KMS-11 (cell line): Measurements from ENCODE around the gene SLC8A1.
A peak's percentile ranks its signal among the peaks of the same experiment; 100 is the strongest.

Experiments
- H2AFZ ChIP-seq: fragments of 200-600 bp; sonication (generic); 2 replicates; pipeline ENCODE4 v1.6.1; 2016; ENCODE audit warnings: antibody characterized with exemption, mixed run types, low read depth
- H3K27ac ChIP-seq: fragments of 200-600 bp; sonication (generic); 2 replicates; pipeline ENCODE4 v1.6.1; 2016; ENCODE audit warnings: mild to moderate bottlenecking, mixed run types
- H3K27me3 ChIP-seq: fragments of 200-600 bp; sonication (generic); 2 replicates; pipeline ENCODE4 v1.6.1; 2017; ENCODE audit warnings: mild to moderate bottlenecking, low read depth, mixed run types, moderate library complexity; ENCODE audit not compliant: insufficient read depth
- H3K36me3 ChIP-seq: fragments of 200-600 bp; sonication (generic); 2 replicates; pipeline ENCODE4 v1.6.1; 2017; ENCODE audit warnings: mild to moderate bottlenecking, mixed run types; ENCODE audit not compliant: insufficient read depth
- H3K4me1 ChIP-seq: fragments of 200-600 bp; sonication (generic); 2 replicates; pipeline ENCODE4 v1.6.1; 2016; ENCODE audit warnings: mild to moderate bottlenecking, low read depth, mixed run types; ENCODE audit not compliant: poor library complexity, severe bottlenecking
- H3K4me2 ChIP-seq: fragments of 200-600 bp; sonication (generic); 2 replicates; pipeline ENCODE4 v1.7.0; 2016; ENCODE audit warnings: mild to moderate bottlenecking, mixed run types
- H3K4me3 ChIP-seq: fragments of 200-600 bp; sonication (generic); IDR thresholded peaks from 2 replicates; pipeline ENCODE4 v1.6.1; 2017; ENCODE audit warnings: low read depth, low read length, mixed read lengths; ENCODE audit not compliant: insufficient read depth
- H3K79me2 ChIP-seq: fragments of 200-600 bp; sonication (generic); 2 replicates; pipeline ENCODE4 v1.6.1; 2016; ENCODE audit warnings: low read depth, mixed run types; ENCODE audit not compliant: insufficient read depth
- H3K9ac ChIP-seq: fragments of 200-600 bp; sonication (generic); 2 replicates; pipeline ENCODE4 v1.6.1; 2016; ENCODE audit warnings: mild to moderate bottlenecking, mixed run types
- H4K20me1 ChIP-seq: fragments of 200-600 bp; sonication (generic); 2 replicates; pipeline ENCODE4 v1.6.1; 2016; ENCODE audit warnings: mild to moderate bottlenecking, mixed run types; ENCODE audit not compliant: insufficient read depth
- CTCF ChIP-seq: fragments of 200-600 bp; sonication (generic); conservative IDR thresholded peaks from 2 replicates; pipeline ENCODE4 v1.6.1; 2017; ENCODE audit warnings: low read depth, mild to moderate bottlenecking, antibody characterized with exemption, low read length, moderate library complexity, mixed read lengths

The SLC8A1 gene

GRCh38 chr2:40458271-40458794 is 6.4 kb upstream of the SLC8A1 start:
- Histone ChIP-seq H3K27ac (no peak overlapping the region), H3K4me1 (no peaks in the 10 kb centered on the region), H2AFZ (no peak overlapping the region), H3K9ac (no peak overlapping the region), H3K4me2 (no peak overlapping the region), H3K4me3 (no peak overlapping the region), H3K79me2 (no peaks in the 10 kb centered on the region), H3K27me3 (no peaks in the 10 kb centered on the region), H4K20me1 (no peaks in the 10 kb centered on the region), H3K36me3 (no peaks in the 10 kb centered on the region)
- no peak for TF ChIP-seq CTCF

- Histone ChIP-seq H3K27ac (no peak overlapping the region), H3K4me3 (no peak overlapping the region), H4K20me1 (no peaks in the 10 kb centered on the region), H3K4me2 (0 out of 2 replicates have a peak overlapping the region, but pooled peaks have one; percentile 12), H3K9ac (no peak overlapping the region), H3K4me1 (no peaks in the 10 kb centered on the region), H2AFZ (no peak overlapping the region), H3K27me3 (no peaks in the 10 kb centered on the region), H3K79me2 (no peaks in the 10 kb centered on the region), H3K36me3 (no peaks in the 10 kb centered on the region)
- no peak for TF ChIP-seq CTCF
Measured at GRCh38 chr2:40457837-40458236, 5.9 kb upstream of the SLC8A1 start.

- Histone ChIP-seq H2AFZ (no peak overlapping the region), H3K9ac (no peak overlapping the region), H4K20me1 (no peaks in the 10 kb centered on the region), H3K4me1 (peaks cover 3% of the 10 kb centered on the region), H3K27ac (no peak overlapping the region), H3K4me2 (no peak overlapping the region), H3K4me3 (no peak overlapping the region), H3K27me3 (no peaks in the 10 kb centered on the region), H3K79me2 (no peaks in the 10 kb centered on the region), H3K36me3 (no peaks in the 10 kb centered on the region)
- no peak for TF ChIP-seq CTCF
Measured at GRCh38 chr2:40457366-40457765, 5.5 kb upstream of the SLC8A1 start.

GRCh38 chr2:40456926-40457325 is 5.0 kb upstream of the SLC8A1 start:
- H3K27ac ChIP-seq, result no peak overlapping the region
- no peak overlapping the region for H2AFZ ChIP-seq
- no peaks in the 10 kb centered on the region for H3K27me3 ChIP-seq
- no peaks in the 10 kb centered on the region for H4K20me1 ChIP-seq
- H3K4me1 ChIP-seq, result peaks cover 3% of the 10 kb centered on the region
- no peak overlapping the region for H3K4me3 ChIP-seq
- H3K79me2 ChIP-seq, result no peaks in the 10 kb centered on the region
- H3K4me2 ChIP-seq, result no peak overlapping the region
- H3K36me3 ChIP-seq, result no peaks in the 10 kb centered on the region
- no peak for TF ChIP-seq CTCF
- H3K9ac ChIP-seq, result no peak overlapping the region
